Prostate gland (tissue), 2 donors: ENCODE results near the gene OTOG. TPM values are rescaled to one million over a fixed set of nuclear protein-coding genes. Genes with fewer than 3 reads are reported as not detected.

Source experiments
- DNase-seq: peaks from one replicate; pipeline ENCODE4 v3.0.0-alpha.2; 2019; ENCODE audit warnings: low spot score
- H3K27ac ChIP-seq, 2 donors: fragments of 200-600 bp; sonication (generic); 2 replicates each; pipeline ENCODE4 v1.5.1; 2017 to 2019
- H3K27me3 ChIP-seq: fragments of 200-600 bp; sonication (generic); replicated peaks from 2 replicates; pipeline ENCODE4 v1.5.1; 2019; ENCODE audit not compliant: insufficient read depth
- H3K36me3 ChIP-seq, 2 donors: fragments of 200-600 bp; sonication (generic); 1 replicate in 1 of 2; 2 replicates in 1 of 2; pipeline versions ENCODE4 v1.5.1 to v1.8.1; 2017 to 2019
- H3K4me1 ChIP-seq: fragments of 200-600 bp; sonication (generic); replicated peaks from 2 replicates; pipeline ENCODE4 v1.5.1; 2019
- H3K4me3 ChIP-seq, 2 donors: fragments of 200-600 bp; sonication (generic); 2 replicates each; pipeline ENCODE4 v1.5.1; 2017 to 2019
- H3K9me3 ChIP-seq: fragments of 200-600 bp; sonication (generic); 2 replicates; pipeline ENCODE4 v1.5.1; 2017
- POLR2A ChIP-seq: fragments of 450-650 bp; IDR thresholded peaks from one replicate; pipeline ENCODE4 v1.6.1; 2016; ENCODE audit warnings: antibody characterized with exemption, mild to moderate bottlenecking
- POLR2AphosphoS5 ChIP-seq: sonication (generic); formaldehyde crosslinking; IDR thresholded peaks from one replicate; pipeline ENCODE4 v1.6.1; 2017; ENCODE audit warnings: antibody characterized with exemption
- WGBS: methylation state at CpG from one replicate; pipeline ENCODE4 v1.1.5; 2018; 5-methylcytosine and 5-hydroxymethylcytosine counted together
- intact Hi-C: fragments of 100-400 bp; cut with DNase I; formaldehyde crosslinking; loops from one replicate; pipeline ENCODE4 v1.14.2; 2022
- total RNA-seq, 2 donors: library from RNA; depleted of rRNA; stranded (reverse); fragments of >200 nt; gene quantifications; one replicate each; pipeline ENCODE4 v1.1.0, GENCODE V29; 2016
- TF ChIP-seq, protein P1 (sequence below), 4 experiments: fragments of 200-600 bp in 2 of 4; fragments of 450-650 bp in 2 of 4; sonication (generic) in 2 of 4; IDR thresholded peaks; 1 replicate in 3 of 4; 2 replicates in 1 of 4; pipeline ENCODE4 v1.5.1; 2016 to 2019; ENCODE audit warnings: antibody characterized with exemption in 4 of 4, mild to moderate bottlenecking in 2 of 4, moderate library complexity in 2 of 4

OTOG gene
- total RNA-seq, 2 donors from 2014 or later = 0.34 TPM; not detected in 1

DNA sequence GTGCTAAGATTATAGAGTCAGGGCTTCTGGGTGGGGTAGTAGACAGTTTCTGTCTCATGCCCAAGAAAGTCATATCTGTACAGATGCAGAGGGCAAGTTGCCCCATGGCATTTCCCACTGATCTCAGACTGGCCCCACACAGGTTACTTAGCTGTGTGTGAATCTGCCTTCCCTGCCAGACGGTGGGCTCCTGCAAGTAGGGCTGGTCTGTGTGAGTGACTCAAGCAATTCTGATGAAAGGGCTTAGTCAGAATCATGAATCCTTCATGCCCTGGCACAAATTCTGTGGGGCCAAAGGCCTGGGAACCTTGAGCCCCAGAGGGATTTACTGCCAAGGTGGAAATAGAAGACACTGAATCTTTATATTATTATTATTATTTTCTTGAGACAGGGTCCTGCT is 33.2 kb upstream of the OTOG start:
- no peak for DNase-seq
- H3K4me1 ChIP-seq = no peaks in the 10 kb centered on the region
- H3K27ac ChIP-seq = no peak overlapping the region
- no peaks in the 10 kb centered on the region for H3K27me3 ChIP-seq
- H3K9me3 ChIP-seq = no peaks in the 10 kb centered on the region
- H3K4me3 ChIP-seq = no peak overlapping the region
- H3K36me3 ChIP-seq = no peaks in the 10 kb centered on the region
- 88% methylated on average over 1 of the region's 1 CpG for WGBS
- no peak for TF ChIP-seq POLR2AphosphoS5
- TF ChIP-seq POLR2A = no peak
- TF ChIP-seq, protein P1, sequence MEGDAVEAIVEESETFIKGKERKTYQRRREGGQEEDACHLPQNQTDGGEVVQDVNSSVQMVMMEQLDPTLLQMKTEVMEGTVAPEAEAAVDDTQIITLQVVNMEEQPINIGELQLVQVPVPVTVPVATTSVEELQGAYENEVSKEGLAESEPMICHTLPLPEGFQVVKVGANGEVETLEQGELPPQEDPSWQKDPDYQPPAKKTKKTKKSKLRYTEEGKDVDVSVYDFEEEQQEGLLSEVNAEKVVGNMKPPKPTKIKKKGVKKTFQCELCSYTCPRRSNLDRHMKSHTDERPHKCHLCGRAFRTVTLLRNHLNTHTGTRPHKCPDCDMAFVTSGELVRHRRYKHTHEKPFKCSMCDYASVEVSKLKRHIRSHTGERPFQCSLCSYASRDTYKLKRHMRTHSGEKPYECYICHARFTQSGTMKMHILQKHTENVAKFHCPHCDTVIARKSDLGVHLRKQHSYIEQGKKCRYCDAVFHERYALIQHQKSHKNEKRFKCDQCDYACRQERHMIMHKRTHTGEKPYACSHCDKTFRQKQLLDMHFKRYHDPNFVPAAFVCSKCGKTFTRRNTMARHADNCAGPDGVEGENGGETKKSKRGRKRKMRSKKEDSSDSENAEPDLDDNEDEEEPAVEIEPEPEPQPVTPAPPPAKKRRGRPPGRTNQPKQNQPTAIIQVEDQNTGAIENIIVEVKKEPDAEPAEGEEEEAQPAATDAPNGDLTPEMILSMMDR (IDR thresholded peaks at IDR 0.05) = no peak
- intact Hi-C loops = no loop called here

DNA sequence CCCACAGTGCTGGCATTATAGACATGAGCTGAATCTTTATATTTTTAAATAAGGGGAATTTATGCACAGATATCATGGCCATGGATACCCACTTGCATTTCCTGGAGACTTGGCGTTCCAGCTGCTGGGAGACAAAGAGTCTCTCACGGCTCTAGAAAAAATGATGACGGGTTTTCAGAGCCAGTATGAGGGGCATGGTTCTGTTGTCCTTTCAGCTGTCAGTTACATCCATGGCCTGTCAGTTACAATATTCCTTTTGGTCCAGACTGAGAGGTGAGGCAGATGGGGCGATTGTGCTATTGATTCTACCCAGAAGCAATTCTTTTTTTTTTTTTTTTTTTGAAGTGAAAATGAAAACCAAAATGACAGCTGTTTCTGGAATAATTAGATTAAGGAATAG is 32.6 kb upstream of the OTOG start:
- 87% methylated on average over 4 of the region's 4 CpGs for WGBS
- H3K4me3 ChIP-seq = no peak overlapping the region
- H3K36me3 ChIP-seq = no peaks in the 10 kb centered on the region
- TF ChIP-seq, protein P1 (IDR thresholded peaks at IDR 0.05) = no peak
- TF ChIP-seq POLR2A = no peak
- TF ChIP-seq POLR2AphosphoS5 = no peak
- intact Hi-C loops = no loop called here
- DNase-seq = no peak
- H3K4me1 ChIP-seq = no peaks in the 10 kb centered on the region
- no peaks in the 10 kb centered on the region for H3K27me3 ChIP-seq
- no peaks in the 10 kb centered on the region for H3K9me3 ChIP-seq
- no peak overlapping the region for H3K27ac ChIP-seq

DNA sequence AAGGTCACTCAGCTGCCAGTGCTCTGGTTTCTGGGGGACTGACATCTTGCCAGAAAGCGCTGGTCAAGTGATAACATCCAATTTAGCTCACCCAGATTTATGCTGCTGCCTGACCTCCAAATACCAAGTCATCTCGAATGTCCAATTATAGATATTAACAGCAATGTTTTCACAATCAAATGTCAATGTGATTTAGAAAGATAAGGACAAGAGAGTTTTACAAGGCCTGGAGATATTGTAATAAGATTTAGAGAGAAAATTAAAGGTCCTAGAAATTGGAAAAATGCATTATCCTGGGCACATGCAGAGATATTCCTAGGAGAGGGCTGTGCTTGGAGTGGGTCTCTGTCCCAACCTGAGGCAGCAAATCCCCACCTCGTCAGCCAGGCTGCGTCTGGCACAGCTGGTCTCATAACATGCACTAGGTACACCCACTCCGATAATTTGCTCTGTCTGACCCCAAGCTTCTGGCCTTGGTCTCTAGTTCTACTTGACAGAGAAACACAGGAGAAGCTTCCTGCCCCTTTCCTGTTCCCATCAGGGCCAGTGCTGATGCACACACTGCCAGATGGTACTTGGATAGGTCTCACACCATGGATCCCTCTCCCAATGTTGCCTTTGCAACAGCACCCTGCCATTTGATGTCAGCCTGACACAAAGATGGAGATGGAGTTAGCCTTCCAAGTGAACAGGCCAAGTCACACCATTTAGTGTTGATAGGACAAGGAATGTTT is 31.4 kb upstream of the OTOG start:
- no peak for DNase-seq
- WGBS = 46% methylated on average over 5 of the region's 5 CpGs
- Histone ChIP-seq H3K27ac (no peak overlapping the region), H3K36me3 (no peaks in the 10 kb centered on the region), H3K9me3 (no peaks in the 10 kb centered on the region), H3K4me1 (no peaks in the 10 kb centered on the region), H3K27me3 (no peaks in the 10 kb centered on the region), H3K4me3 (no peak overlapping the region)
- no peak for TF ChIP-seq POLR2A
- intact Hi-C loops = no loop called here

DNA sequence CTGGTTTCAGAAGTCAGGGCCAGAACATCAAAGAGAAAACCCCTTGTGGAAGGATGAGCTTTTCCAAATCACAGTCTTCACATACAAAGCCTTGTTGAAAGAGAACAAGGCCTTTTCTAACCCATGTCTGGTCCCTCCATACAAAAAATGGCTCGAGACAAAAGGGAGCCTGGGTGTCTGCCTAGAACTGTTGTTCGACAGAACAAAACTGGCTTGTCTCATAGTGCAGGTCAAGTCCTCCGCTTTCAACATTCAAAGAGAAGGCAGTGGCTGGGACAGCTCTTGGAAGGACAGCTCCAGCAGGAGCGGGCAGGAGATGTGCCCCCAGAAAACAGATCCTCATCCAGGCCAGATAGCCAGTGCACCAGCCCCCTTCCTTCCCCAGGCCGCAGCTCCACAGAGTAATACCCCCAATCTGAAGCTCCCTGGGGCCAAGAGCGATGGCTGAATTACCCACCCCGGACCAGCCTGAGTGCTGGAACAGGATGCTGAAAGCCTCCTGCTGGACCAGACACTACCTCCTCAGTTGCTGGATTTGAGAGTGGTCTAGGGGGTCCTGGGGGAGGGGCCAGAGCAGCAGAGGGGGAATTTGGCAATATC is 30.4 kb upstream of the OTOG start:
- TF ChIP-seq, protein P1 (IDR thresholded peaks at IDR 0.05) = no peak
- no peak for TF ChIP-seq POLR2AphosphoS5
- no peak for TF ChIP-seq POLR2A
- H3K4me3 ChIP-seq = no peak overlapping the region
- intact Hi-C loops = no loop called here
- H3K27ac ChIP-seq = no peak overlapping the region
- H3K9me3 ChIP-seq = no peaks in the 10 kb centered on the region
- no peaks in the 10 kb centered on the region for H3K27me3 ChIP-seq
- WGBS = 93% methylated on average over 7 of the region's 7 CpGs
- no peak for DNase-seq
- H3K36me3 ChIP-seq = no peaks in the 10 kb centered on the region
- H3K4me1 ChIP-seq = no peaks in the 10 kb centered on the region

DNA sequence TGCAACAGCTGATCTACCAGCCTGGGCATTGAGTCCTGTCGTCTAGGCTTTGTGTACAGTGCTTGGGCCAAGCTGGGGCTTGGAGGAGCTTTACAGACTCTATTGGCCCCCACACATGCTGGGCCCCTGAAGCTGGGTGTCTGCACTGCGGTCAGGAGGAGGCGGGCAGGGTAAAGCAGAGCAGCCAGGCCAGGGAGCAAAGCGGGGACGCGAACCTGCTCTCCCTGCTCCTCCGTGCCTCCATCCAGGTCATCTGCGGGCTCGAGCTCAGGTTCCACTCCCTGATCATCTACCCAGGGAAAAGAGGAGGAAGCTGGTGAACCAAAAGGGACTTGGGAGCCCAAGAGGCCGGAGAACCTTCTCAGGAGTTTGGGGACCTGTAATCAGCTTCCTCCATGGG is 29.9 kb upstream of the OTOG start:
- H3K36me3 ChIP-seq = no peaks in the 10 kb centered on the region
- TF ChIP-seq POLR2AphosphoS5 = no peak
- TF ChIP-seq POLR2A = no peak
- TF ChIP-seq, protein P1 (IDR thresholded peaks at IDR 0.05) = no peak
- intact Hi-C loops = no loop called here
- no peaks in the 10 kb centered on the region for H3K27me3 ChIP-seq
- WGBS = 90% methylated on average over 10 of the region's 10 CpGs
- H3K27ac ChIP-seq = no peak overlapping the region
- no peaks in the 10 kb centered on the region for H3K9me3 ChIP-seq
- no peak overlapping the region for H3K4me3 ChIP-seq
- no peaks in the 10 kb centered on the region for H3K4me1 ChIP-seq
- DNase-seq = no peak
